ENCODE results near the gene RCOR3.

Gene RCOR3

GRCh38 chr1:211331011-211331709 is 72.0 kb downstream of the RCOR3 start:
- TF ChIP-seq TOX (CRISPR knock-in tag; IDR thresholded peaks at IDR 0.05; ENCODE audit: borderline replicate concordance) (no peak), OSR1 (CRISPR knock-in tag; IDR thresholded peaks at IDR 0.05) (no peak), SNAI2 (CRISPR knock-in tag; IDR thresholded peaks at IDR 0.05) (no peak), CSDC2 (CRISPR knock-in tag; IDR thresholded peaks at IDR 0.05) (no peak), ZFP3 (CRISPR knock-in tag; IDR thresholded peaks at IDR 0.05) (no peak), RARB (CRISPR knock-in tag; IDR thresholded peaks at IDR 0.05) (no peak), PPARA (CRISPR knock-in tag; IDR thresholded peaks at IDR 0.05; ENCODE audit: borderline replicate concordance) (no peak), ZC3H10 (CRISPR knock-in tag; IDR thresholded peaks at IDR 0.05) (no peak), GLIS3 (CRISPR knock-in tag; IDR thresholded peaks at IDR 0.05) (no peak), TCF4 (CRISPR knock-in tag; IDR thresholded peaks at IDR 0.05; ENCODE audit: borderline replicate concordance) (no peak)
- TF ChIP-seq, protein P1, sequence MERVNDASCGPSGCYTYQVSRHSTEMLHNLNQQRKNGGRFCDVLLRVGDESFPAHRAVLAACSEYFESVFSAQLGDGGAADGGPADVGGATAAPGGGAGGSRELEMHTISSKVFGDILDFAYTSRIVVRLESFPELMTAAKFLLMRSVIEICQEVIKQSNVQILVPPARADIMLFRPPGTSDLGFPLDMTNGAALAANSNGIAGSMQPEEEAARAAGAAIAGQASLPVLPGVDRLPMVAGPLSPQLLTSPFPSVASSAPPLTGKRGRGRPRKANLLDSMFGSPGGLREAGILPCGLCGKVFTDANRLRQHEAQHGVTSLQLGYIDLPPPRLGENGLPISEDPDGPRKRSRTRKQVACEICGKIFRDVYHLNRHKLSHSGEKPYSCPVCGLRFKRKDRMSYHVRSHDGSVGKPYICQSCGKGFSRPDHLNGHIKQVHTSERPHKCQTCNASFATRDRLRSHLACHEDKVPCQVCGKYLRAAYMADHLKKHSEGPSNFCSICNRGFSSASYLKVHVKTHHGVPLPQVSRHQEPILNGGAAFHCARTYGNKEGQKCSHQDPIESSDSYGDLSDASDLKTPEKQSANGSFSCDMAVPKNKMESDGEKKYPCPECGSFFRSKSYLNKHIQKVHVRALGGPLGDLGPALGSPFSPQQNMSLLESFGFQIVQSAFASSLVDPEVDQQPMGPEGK (CRISPR knock-in tag; IDR thresholded peaks at IDR 0.05; ENCODE audit: borderline replicate concordance), result no peak
- peak; percentile 43 for ATAC-seq

GRCh38 chr1:211332036-211332616 is 73.0 kb downstream of the RCOR3 start:
- ATAC-seq, result no peak
- TF ChIP-seq ZNF70 (CRISPR knock-in tag; IDR thresholded peaks at IDR 0.05), result no peak
- no peak for TF ChIP-seq RARB (CRISPR knock-in tag; IDR thresholded peaks at IDR 0.05)
- no peak for TF ChIP-seq ZFP3 (CRISPR knock-in tag; IDR thresholded peaks at IDR 0.05)
- no peak for TF ChIP-seq ZNF8 (CRISPR knock-in tag; IDR thresholded peaks at IDR 0.05)
- no peak for TF ChIP-seq OSR1 (CRISPR knock-in tag; IDR thresholded peaks at IDR 0.05)
- TF ChIP-seq ZNF565 (CRISPR knock-in tag; conservative IDR thresholded peaks at IDR 0.05; ENCODE audit: low read depth), result no peak
- TF ChIP-seq CSDC2 (CRISPR knock-in tag; IDR thresholded peaks at IDR 0.05), result no peak
- no peak for TF ChIP-seq PPARA (CRISPR knock-in tag; IDR thresholded peaks at IDR 0.05; ENCODE audit: borderline replicate concordance)
- no peak for TF ChIP-seq ZC3H10 (CRISPR knock-in tag; IDR thresholded peaks at IDR 0.05)
- TF ChIP-seq SNAI2 (CRISPR knock-in tag; IDR thresholded peaks at IDR 0.05), result no peak

DNA sequence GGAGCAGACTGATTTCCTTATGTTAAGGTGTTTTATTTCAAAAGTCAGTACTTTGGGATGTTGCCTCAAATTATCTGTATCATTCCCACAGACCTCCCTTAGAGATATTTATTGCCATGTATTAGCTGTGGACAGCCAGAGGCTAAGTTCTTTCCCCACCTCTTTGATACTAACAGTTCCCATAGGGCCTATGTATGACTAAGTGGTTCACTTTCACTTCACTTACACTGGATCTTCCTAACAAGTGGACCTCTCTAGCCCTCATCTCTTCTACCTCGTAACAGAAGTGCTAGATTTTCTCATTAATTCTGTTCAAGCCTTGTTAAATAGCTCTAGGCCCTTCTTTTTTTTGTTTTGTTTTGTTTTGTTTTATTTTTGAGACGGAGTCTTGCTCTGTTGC is 73.7 kb downstream of the RCOR3 start:
- ATAC-seq, result no peak
- TF ChIP-seq ZNF565 (CRISPR knock-in tag; conservative IDR thresholded peaks at IDR 0.05; ENCODE audit: low read depth) (no peak), TCF4 (CRISPR knock-in tag; IDR thresholded peaks at IDR 0.05; ENCODE audit: borderline replicate concordance) (no peak), ZNF8 (CRISPR knock-in tag; IDR thresholded peaks at IDR 0.05) (no peak), OSR1 (CRISPR knock-in tag; IDR thresholded peaks at IDR 0.05) (no peak), ARNTL (CRISPR knock-in tag; IDR thresholded peaks at IDR 0.05; ENCODE audit: borderline replicate concordance, low read depth) (no peak), ISL1 (CRISPR knock-in tag; IDR thresholded peaks at IDR 0.05) (no peak)
- TF ChIP-seq, protein P2, sequence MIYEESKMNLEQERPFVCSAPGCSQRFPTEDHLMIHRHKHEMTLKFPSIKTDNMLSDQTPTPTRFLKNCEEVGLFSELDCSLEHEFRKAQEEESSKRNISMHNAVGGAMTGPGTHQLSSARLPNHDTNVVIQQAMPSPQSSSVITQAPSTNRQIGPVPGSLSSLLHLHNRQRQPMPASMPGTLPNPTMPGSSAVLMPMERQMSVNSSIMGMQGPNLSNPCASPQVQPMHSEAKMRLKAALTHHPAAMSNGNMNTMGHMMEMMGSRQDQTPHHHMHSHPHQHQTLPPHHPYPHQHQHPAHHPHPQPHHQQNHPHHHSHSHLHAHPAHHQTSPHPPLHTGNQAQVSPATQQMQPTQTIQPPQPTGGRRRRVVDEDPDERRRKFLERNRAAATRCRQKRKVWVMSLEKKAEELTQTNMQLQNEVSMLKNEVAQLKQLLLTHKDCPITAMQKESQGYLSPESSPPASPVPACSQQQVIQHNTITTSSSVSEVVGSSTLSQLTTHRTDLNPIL (CRISPR knock-in tag; IDR thresholded peaks at IDR 0.05; ENCODE audit: low read depth), result no peak
- TF ChIP-seq, protein P1 (CRISPR knock-in tag; IDR thresholded peaks at IDR 0.05; ENCODE audit: borderline replicate concordance), result no peak

DNA sequence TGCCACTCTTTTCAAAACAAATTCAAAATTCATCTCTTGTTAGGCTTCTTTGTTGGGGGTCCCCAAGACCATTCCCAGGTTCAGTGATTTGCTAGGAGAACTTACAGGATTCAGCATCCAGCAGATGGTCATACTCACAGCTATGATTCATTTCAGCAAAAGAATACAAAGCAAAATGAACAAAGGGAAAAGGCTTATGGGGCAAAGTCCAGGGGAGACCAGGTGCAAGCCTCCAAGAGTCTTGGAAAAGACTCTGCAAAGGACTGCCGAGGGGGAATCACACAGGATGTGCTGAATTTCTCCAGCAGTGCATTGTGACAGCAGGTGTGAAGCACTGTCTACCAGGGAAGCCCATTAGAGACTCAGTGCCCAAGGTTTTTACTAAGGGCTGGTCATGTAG is 74.7 kb downstream of the RCOR3 start:
- no peak for ATAC-seq
- TF ChIP-seq ZNF8 (CRISPR knock-in tag; IDR thresholded peaks at IDR 0.05) (no peak), ISL1 (CRISPR knock-in tag; IDR thresholded peaks at IDR 0.05) (no peak), ARNTL (CRISPR knock-in tag; IDR thresholded peaks at IDR 0.05; ENCODE audit: borderline replicate concordance, low read depth) (no peak), TSHZ2 (CRISPR knock-in tag; IDR thresholded peaks at IDR 0.05) (no peak), SNAI2 (CRISPR knock-in tag; IDR thresholded peaks at IDR 0.05) (no peak), ZFP3 (CRISPR knock-in tag; IDR thresholded peaks at IDR 0.05) (no peak), ZFP30 (CRISPR knock-in tag; IDR thresholded peaks at IDR 0.05) (no peak), TCF4 (CRISPR knock-in tag; IDR thresholded peaks at IDR 0.05; ENCODE audit: borderline replicate concordance) (no peak), CSDC2 (CRISPR knock-in tag; IDR thresholded peaks at IDR 0.05) (no peak), ZNF70 (CRISPR knock-in tag; IDR thresholded peaks at IDR 0.05) (no peak), TOX (CRISPR knock-in tag; IDR thresholded peaks at IDR 0.05; ENCODE audit: borderline replicate concordance) (no peak), PPARA (CRISPR knock-in tag; IDR thresholded peaks at IDR 0.05; ENCODE audit: borderline replicate concordance) (no peak), RARB (CRISPR knock-in tag; IDR thresholded peaks at IDR 0.05) (no peak), ESRRG (CRISPR knock-in tag; IDR thresholded peaks at IDR 0.05) (no peak), ZNF565 (CRISPR knock-in tag; conservative IDR thresholded peaks at IDR 0.05; ENCODE audit: low read depth) (no peak), BACH2 (CRISPR knock-in tag; IDR thresholded peaks at IDR 0.05; ENCODE audit: borderline replicate concordance) (no peak)
- TF ChIP-seq, protein P2 (CRISPR knock-in tag; IDR thresholded peaks at IDR 0.05; ENCODE audit: low read depth), result no peak
- TF ChIP-seq, protein P1 (CRISPR knock-in tag; IDR thresholded peaks at IDR 0.05; ENCODE audit: borderline replicate concordance), result no peak

Data from SK-N-SH treated with all-trans-retinoic acid at 6 μM for 48 hours (cell line).